NCI-H1930 (cell line): ENCODE measurements around the gene DDX49.
"Not testable (repeated sequence)": the region's sequence is repeated elsewhere in the genome, so short reads cannot be mapped to it uniquely, and the experiment has no call there.

Source experiments
- DNase-seq, 2 experiments: peaks; one replicate each; lab custom pipeline; 2025; lab: John Stamatoyannopoulos, UW

DDX49 gene

GRCh38 chr19:18895824-18896341, 23.6 kb upstream of the DDX49 start, which contains the start of gene CERS1:
Gene CERS1, minus strand, starts transcription at chr19:18896158. Its CDS starts 86 bp downstream, at chr19:18896072.
- DNase-seq = peak in 1 of 2 experiments; percentile 30

GRCh38 chr19:18896421-18896841, 23.1 kb upstream of the DDX49 start:
- DNase-seq = no peak

GRCh38 chr19:18897094-18898029, 22.2 kb upstream of the DDX49 start:
- DNase-seq = no peak

- no peak for DNase-seq
These were observed 21.4 kb upstream of the DDX49 start for GRCh38 chr19:18898081-18898606.

GRCh38 chr19:18898607-18899408, 20.7 kb upstream of the DDX49 start:
- DNase-seq = no peak

- DNase-seq = no peak
These were observed 19.6 kb upstream of the DDX49 start for GRCh38 chr19:18899624-18900560.

- DNase-seq = no peak
These were observed 18.6 kb upstream of the DDX49 start for GRCh38 chr19:18900700-18901481.

GRCh38 chr19:18901491-18901890, 18.0 kb upstream of the DDX49 start:
- no peak for DNase-seq

- not testable (repeated sequence) for DNase-seq
These were observed 17.0 kb upstream of the DDX49 start for GRCh38 chr19:18902519-18902918.

- DNase-seq = no peak
These were observed 16.1 kb upstream of the DDX49 start for GRCh38 chr19:18903156-18904037.

GRCh38 chr19:18904334-18905057, 15.0 kb upstream of the DDX49 start:
- no peak for DNase-seq

GRCh38 chr19:18905058-18905456, 14.5 kb upstream of the DDX49 start:
- DNase-seq = no peak

- no peak for DNase-seq
These were observed 13.8 kb upstream of the DDX49 start for GRCh38 chr19:18905513-18906236.

GRCh38 chr19:18906605-18907519, 12.7 kb upstream of the DDX49 start:
- no peak for DNase-seq

- no peak for DNase-seq
These were observed 10.4 kb upstream of the DDX49 start for GRCh38 chr19:18908917-18909619.

GRCh38 chr19:18910010-18910409, 9.5 kb upstream of the DDX49 start:
- no peak for DNase-seq
